RWPE2 (cell line): ENCODE data around the gene CHN2.

Experiments
- ATAC-seq: fragments of 200-7000 bp; cut with Tn5 transposase; 3 replicates; pipeline ENCODE4 v1.9.1; 2021; ENCODE audit warnings: low read depth
- DNase-seq: peaks from one replicate; pipeline ENCODE4 v3.0.0-alpha.2; 2020; ENCODE audit warnings: low spot score
- H3K27ac ChIP-seq: fragments of 450-650 bp; 2 replicates; pipeline ENCODE4 v1.5.1; 2017; ENCODE audit warnings: mild to moderate bottlenecking; ENCODE audit not compliant: poor library complexity, severe bottlenecking
- H3K27me3 ChIP-seq: fragments of 250-450 bp; sonication (Bioruptor Pico); 2 replicates; pipeline ENCODE4 v1.5.1; 2021; ENCODE audit warnings: mild to moderate bottlenecking, moderate library complexity; ENCODE audit not compliant: insufficient read depth, poor library complexity, severe bottlenecking
- H3K36me3 ChIP-seq: fragments of 250-450 bp; sonication (Bioruptor Pico); 2 replicates; pipeline ENCODE4 v1.5.1; 2020; ENCODE audit warnings: low read depth, mild to moderate bottlenecking, moderate library complexity
- H3K4me1 ChIP-seq: fragments of 250-450 bp; sonication (Bioruptor Pico); 2 replicates; pipeline ENCODE4 v1.5.1; 2021; ENCODE audit warnings: mild to moderate bottlenecking, moderate library complexity; ENCODE audit not compliant: insufficient read depth, poor library complexity, severe bottlenecking
- H3K4me3 ChIP-seq: fragments of 250-450 bp; sonication (Bioruptor Pico); 2 replicates; pipeline ENCODE4 v1.5.1; 2021; ENCODE audit warnings: mild to moderate bottlenecking, moderate library complexity; ENCODE audit not compliant: severe bottlenecking
- H3K9me3 ChIP-seq: fragments of 250-450 bp; sonication (Bioruptor Pico); 2 replicates; pipeline ENCODE4 v1.5.1; 2021; ENCODE audit warnings: mild to moderate bottlenecking, moderate library complexity; ENCODE audit not compliant: severe bottlenecking
- TF ChIP-seq, protein P1 (sequence below): fragments of 450-650 bp; IDR thresholded peaks from one replicate; pipeline ENCODE4 v1.5.1; 2017; ENCODE audit warnings: mild to moderate bottlenecking, moderate library complexity; ENCODE audit not compliant: poor library complexity, severe bottlenecking

Gene CHN2

DNA sequence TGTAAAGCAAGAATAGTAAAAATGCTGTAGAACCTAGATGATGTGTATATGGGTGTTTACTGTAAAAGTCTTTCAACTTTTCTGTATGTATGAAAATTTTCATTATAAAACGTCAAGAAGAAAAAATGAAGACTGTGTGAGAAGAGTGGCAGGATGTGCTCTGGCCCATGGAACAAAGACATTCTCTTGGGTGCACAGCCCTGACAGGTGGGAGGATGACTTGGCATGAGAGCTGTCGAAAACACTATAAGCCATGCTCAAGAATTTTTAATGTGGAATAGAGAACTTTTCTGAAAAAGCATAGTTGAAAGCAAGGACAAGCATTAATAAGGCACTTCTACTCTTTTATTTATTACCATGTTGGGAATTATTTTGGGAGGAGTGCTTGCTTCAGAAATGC, 185.0 kb downstream of the CHN2 start:
- Histone ChIP-seq H3K36me3 (no peaks in the 10 kb centered on the region), H3K4me3 (no peak overlapping the region), H3K9me3 (no peaks in the 10 kb centered on the region), H3K27me3 (no peaks in the 10 kb centered on the region), H3K4me1 (peaks cover 16% of the 10 kb centered on the region), H3K27ac (no peak overlapping the region)
- TF ChIP-seq, protein P1, sequence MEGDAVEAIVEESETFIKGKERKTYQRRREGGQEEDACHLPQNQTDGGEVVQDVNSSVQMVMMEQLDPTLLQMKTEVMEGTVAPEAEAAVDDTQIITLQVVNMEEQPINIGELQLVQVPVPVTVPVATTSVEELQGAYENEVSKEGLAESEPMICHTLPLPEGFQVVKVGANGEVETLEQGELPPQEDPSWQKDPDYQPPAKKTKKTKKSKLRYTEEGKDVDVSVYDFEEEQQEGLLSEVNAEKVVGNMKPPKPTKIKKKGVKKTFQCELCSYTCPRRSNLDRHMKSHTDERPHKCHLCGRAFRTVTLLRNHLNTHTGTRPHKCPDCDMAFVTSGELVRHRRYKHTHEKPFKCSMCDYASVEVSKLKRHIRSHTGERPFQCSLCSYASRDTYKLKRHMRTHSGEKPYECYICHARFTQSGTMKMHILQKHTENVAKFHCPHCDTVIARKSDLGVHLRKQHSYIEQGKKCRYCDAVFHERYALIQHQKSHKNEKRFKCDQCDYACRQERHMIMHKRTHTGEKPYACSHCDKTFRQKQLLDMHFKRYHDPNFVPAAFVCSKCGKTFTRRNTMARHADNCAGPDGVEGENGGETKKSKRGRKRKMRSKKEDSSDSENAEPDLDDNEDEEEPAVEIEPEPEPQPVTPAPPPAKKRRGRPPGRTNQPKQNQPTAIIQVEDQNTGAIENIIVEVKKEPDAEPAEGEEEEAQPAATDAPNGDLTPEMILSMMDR, result no peak
- DNase-seq (no peak), ATAC-seq (no peak)

DNA sequence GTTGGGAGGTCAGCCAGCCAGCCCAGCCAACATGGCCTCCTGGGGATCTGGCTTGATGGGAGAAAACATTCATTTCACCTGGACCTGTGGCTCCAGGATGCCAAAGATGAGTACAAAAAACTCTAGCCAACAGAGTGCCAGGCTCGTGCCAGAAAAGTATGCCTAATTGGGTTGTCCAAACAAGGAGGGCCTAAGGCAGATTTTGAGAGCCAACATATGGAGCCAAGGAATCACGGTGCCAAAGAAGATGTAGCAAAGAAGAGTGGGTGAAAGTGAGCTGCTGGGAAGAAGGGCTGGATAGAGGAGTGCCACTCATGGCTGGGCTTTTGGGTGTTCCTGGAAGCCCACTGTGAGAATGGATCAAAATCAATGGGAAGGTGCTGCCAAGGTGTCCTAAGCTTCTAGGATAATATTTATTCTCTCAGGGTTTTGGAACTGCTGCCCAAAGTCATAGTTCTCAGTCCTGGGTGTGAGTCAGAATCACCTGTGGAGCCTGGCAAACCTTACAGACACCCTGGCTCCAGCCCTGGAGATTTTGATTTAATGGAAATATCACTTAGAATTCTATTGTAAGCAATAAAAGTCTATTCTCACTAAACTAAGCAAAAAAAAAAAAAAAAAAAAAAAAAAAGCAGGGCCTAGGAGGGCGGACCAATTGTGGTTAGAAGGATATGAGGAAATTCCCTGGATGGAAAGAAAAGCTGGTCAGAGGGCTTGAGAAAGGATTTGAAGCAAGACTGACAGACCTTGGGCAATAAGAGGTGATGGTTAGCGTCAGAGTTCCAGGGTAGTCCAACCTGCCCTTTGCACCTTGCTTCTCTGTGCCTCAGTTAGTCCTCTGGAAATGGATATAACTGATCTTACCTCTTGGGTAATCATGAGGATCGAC, 186.9 kb downstream of the CHN2 start:
- Histone ChIP-seq H3K9me3 (no peaks in the 10 kb centered on the region), H3K4me1 (peaks cover 5% of the 10 kb centered on the region), H3K27ac (no peak overlapping the region), H3K27me3 (no peaks in the 10 kb centered on the region), H3K36me3 (no peaks in the 10 kb centered on the region), H3K4me3 (no peak overlapping the region)
- DNase-seq (no peak), ATAC-seq (no peak)
- TF ChIP-seq, protein P1, result no peak

DNA sequence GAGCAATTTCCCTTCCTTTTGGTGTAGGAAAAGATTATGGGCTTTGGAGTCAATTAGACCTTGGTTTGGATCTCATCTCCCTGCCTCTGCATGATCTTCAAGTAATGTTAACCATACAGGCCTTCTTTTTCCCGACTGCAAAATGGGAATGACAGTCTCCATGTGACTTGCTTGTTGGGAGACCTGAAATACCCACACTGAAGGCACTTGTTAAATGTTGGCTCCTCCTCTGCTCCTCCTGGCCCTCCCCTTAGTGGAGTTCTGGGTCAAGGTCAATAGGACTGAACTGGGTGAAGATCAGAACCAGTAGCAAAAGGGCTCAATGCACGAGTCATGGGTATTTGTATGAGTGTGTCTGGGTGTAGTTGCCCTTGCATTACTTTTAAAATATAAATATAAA, 189.7 kb downstream of the CHN2 start:
- DNase-seq (no peak), ATAC-seq (no peak)
- Histone ChIP-seq H3K36me3 (no peaks in the 10 kb centered on the region), H3K27me3 (no peaks in the 10 kb centered on the region), H3K4me1 (no peaks in the 10 kb centered on the region), H3K27ac (no peak overlapping the region), H3K9me3 (no peaks in the 10 kb centered on the region), H3K4me3 (no peak overlapping the region)
- TF ChIP-seq, protein P1, result no peak

DNA sequence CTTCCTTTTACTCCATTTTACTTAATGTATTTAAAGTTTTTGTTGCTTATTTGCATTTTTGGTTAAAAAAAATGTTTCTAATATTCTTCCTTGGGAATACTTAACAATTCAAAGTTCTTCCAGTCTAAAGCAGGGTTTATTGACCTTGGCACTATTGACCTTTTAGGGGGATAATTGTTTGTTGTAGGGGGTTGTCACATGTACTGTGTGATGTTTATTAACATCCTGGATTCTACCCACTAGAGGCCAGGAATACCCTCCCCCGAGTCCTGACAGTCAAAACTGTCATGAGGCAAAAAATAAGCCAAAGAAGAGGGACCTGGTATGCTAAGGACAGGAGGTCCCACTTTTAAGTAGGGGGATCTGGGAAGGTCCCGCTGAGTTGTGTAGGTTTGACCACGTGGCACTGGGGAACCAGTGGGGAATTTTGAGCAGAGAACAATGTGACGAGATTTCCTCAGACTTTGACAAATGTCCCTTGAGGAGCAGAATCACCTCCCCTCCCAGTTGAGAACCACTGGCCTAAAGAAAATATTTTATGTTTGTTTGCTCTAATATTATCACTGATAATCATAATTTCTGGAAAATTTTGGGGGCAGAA, 190.7 kb downstream of the CHN2 start:
- Histone ChIP-seq H3K4me3 (no peak overlapping the region), H3K4me1 (no peaks in the 10 kb centered on the region), H3K27me3 (no peaks in the 10 kb centered on the region), H3K36me3 (no peaks in the 10 kb centered on the region), H3K9me3 (no peaks in the 10 kb centered on the region), H3K27ac (no peak overlapping the region)
- DNase-seq, result no peak
- TF ChIP-seq, protein P1, result no peak
- no peak for ATAC-seq
